Upper lobe of left lung (tissue), 6 donors: ENCODE results near the gene GPR25. TPM values are rescaled to one million over a fixed set of nuclear protein-coding genes. Genes with fewer than 3 reads are reported as not detected.

Experiments used
- ATAC-seq, 2 donors: fragments of 200-7000 bp; cut with Tn5 transposase; one replicate each; pipeline ENCODE4 v1.9.1; 2022; ENCODE audit warnings: mild to moderate bottlenecking in 2 of 2, moderate library complexity in 2 of 2; ENCODE audit not compliant: low FRiP score in 2 of 2
- DNase-seq, 2 donors: peaks; one replicate each; pipeline ENCODE4 v3.0.0-alpha.2; 2019 to 2020
- H3K27ac ChIP-seq, 4 donors: fragments of 200-600 bp; sonication (generic); one replicate each; pipeline ENCODE4 v1.5.1; 2016 to 2019
- H3K27me3 ChIP-seq, 4 donors: fragments of 200-600 bp; sonication (generic); one replicate each; pipeline ENCODE4 v1.5.1; 2017 to 2019
- H3K36me3 ChIP-seq, 4 donors: fragments of 200-600 bp; sonication (generic); one replicate each; pipeline ENCODE4 v1.5.1; 2016 to 2019
- H3K4me1 ChIP-seq, 4 donors: fragments of 200-600 bp; sonication (generic); one replicate each; pipeline ENCODE4 v1.5.1; 2018 to 2019
- H3K4me3 ChIP-seq, 4 donors: fragments of 200-600 bp; sonication (generic); one replicate each; pipeline ENCODE4 v1.5.1; 2017 to 2019; ENCODE audit warnings: mild to moderate bottlenecking in 2 of 4, moderate library complexity in 1 of 4
- H3K9me3 ChIP-seq, 4 donors: fragments of 200-600 bp; sonication (generic); one replicate each; pipeline ENCODE4 v1.5.1; 2018 to 2019
- EP300 ChIP-seq, 4 donors: sonication (generic); formaldehyde crosslinking; IDR thresholded peaks; one replicate each; pipeline ENCODE4 v1.5.1; 2017; ENCODE audit warnings: antibody characterized with exemption in 4 of 4, control low read depth in 2 of 4
- POLR2A ChIP-seq, 4 donors: fragments of 450-650 bp; IDR thresholded peaks; one replicate each; pipeline ENCODE4 v1.5.1; 2016 to 2017; ENCODE audit warnings: antibody characterized with exemption in 4 of 4, mild to moderate bottlenecking in 2 of 4
- POLR2AphosphoS5 ChIP-seq, 2 donors: sonication (generic); formaldehyde crosslinking; IDR thresholded peaks; one replicate each; pipeline ENCODE4 v1.5.1; 2017; ENCODE audit warnings: antibody characterized with exemption in 2 of 2
- WGBS, 2 donors: methylation state at CpG; one replicate each; pipeline ENCODE4 v1.1.5; 2017 to 2018; 5-methylcytosine and 5-hydroxymethylcytosine counted together
- total RNA-seq, 6 donors: library from RNA; depleted of rRNA in 4 of 6; stranded (reverse); fragments of >200 nt in 4 of 6; gene quantifications; one replicate each; pipeline versions ENCODE4 v1.1.0 to v1.2.1, GENCODE V29; 2016 to 2021
- TF ChIP-seq, protein P1 (sequence below), 6 experiments: fragments of 450-650 bp in 4 of 6; fragments of 200-600 bp in 2 of 6; sonication (generic) in 2 of 6; IDR thresholded peaks; one replicate each; pipeline ENCODE4 v1.5.1; 2016 to 2019; ENCODE audit warnings: antibody characterized with exemption in 6 of 6
- donor health status: DM: no; HTN: no; CAD: no; lungs with moderate emphysema.
- donor health status: DM: no; HTN: yes; CAD: no; lungs with severe emphysema.

GPR25 gene
- total RNA-seq, 6 donors from 2014 or later = 0.49 to 0.74 (median 0.54) TPM; not detected in 3

- DNase-seq = no peak
- peaks cover 0 to 5% (median 0%) of the 10 kb centered on the region in 4 donors for H3K4me1 ChIP-seq
- no peak overlapping the region for H3K4me3 ChIP-seq
- no peak for TF ChIP-seq EP300 (IDR thresholded peaks at IDR 0.05)
- no peak for TF ChIP-seq POLR2A (IDR thresholded peaks at IDR 0.05)
- no peak for TF ChIP-seq POLR2AphosphoS5 (IDR thresholded peaks at IDR 0.05)
- TF ChIP-seq, protein P1, sequence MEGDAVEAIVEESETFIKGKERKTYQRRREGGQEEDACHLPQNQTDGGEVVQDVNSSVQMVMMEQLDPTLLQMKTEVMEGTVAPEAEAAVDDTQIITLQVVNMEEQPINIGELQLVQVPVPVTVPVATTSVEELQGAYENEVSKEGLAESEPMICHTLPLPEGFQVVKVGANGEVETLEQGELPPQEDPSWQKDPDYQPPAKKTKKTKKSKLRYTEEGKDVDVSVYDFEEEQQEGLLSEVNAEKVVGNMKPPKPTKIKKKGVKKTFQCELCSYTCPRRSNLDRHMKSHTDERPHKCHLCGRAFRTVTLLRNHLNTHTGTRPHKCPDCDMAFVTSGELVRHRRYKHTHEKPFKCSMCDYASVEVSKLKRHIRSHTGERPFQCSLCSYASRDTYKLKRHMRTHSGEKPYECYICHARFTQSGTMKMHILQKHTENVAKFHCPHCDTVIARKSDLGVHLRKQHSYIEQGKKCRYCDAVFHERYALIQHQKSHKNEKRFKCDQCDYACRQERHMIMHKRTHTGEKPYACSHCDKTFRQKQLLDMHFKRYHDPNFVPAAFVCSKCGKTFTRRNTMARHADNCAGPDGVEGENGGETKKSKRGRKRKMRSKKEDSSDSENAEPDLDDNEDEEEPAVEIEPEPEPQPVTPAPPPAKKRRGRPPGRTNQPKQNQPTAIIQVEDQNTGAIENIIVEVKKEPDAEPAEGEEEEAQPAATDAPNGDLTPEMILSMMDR (IDR thresholded peaks at IDR 0.05) = no peak
- H3K9me3 ChIP-seq = no peaks in the 10 kb centered on the region
- WGBS, 2 donors = 58 to 60% methylated on average over 4 of the region's 4 CpGs
- no peaks in the 10 kb centered on the region for H3K27me3 ChIP-seq
- ATAC-seq = no peak
- H3K27ac ChIP-seq = no peak overlapping the region
- no peaks in the 10 kb centered on the region for H3K36me3 ChIP-seq
Observed at GRCh38 chr1:200905411-200906052, 32.8 kb downstream of the GPR25 start.

DNA sequence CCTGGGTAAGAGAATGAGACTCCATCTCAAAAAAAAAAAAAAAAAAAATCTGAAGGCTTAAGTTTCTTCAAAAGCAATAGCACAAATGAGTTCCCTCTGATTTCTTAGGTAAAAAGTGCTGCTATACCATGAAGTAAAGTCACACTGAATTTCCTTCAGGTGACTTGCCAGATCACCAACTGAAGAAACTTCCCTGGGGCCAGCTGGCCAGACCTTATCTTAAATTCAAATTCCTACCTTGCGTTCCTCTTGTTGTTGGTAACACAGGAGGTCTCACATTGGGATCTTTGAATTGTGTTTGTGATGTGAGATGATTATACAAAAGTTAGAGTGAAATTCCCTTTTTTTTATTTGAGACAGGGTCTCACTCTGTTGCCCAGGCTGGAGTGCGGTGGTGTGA lies 33.7 kb downstream of the GPR25 start:
- 92 to 95% methylated on average over 2 of the region's 2 CpGs for WGBS, 2 donors
- H3K27me3 ChIP-seq = no peaks in the 10 kb centered on the region
- H3K4me1 ChIP-seq = peaks cover 0 to 5% (median 0%) of the 10 kb centered on the region in 4 donors
- no peaks in the 10 kb centered on the region for H3K36me3 ChIP-seq
- DNase-seq (no peak), ATAC-seq (no peak)
- H3K4me3 ChIP-seq = no peak overlapping the region
- no peaks in the 10 kb centered on the region for H3K9me3 ChIP-seq
- H3K27ac ChIP-seq = no peak overlapping the region
- TF ChIP-seq EP300 (IDR thresholded peaks at IDR 0.05) (no peak), POLR2A (IDR thresholded peaks at IDR 0.05) (no peak), POLR2AphosphoS5 (IDR thresholded peaks at IDR 0.05) (no peak)
- TF ChIP-seq, protein P1 (IDR thresholded peaks at IDR 0.05) = no peak

DNA sequence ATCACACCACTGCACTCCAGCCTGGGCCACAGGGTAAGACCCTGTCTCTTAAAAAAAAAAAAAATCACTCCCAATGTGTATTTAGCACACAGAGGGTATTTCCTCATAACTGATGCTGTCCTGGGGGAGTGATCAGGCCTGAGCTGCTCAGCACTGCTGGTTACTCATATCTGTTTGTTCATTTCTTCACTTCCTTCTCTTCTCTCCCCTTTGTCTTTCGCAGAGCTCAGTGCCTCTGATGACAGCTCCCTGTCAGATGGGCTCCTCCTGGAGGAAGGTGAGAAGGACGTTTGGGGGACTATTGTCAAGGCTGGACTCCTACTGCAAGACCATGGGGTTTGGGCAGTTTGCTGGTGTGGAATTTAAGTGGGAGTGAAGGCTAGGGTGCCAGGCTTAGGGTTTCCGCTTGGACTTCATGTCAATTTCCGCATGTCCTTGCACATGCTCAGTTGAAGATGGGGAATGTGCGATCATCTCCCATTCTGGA lies 34.9 kb downstream of the GPR25 start:
- Histone ChIP-seq H3K27me3 (no peaks in the 10 kb centered on the region), H3K4me1 (peaks cover 0 to 5% (median 0%) of the 10 kb centered on the region in 4 donors), H3K4me3 (no peak overlapping the region), H3K36me3 (no peaks in the 10 kb centered on the region), H3K27ac (no peak overlapping the region), H3K9me3 (no peaks in the 10 kb centered on the region)
- no peak for TF ChIP-seq POLR2AphosphoS5 (IDR thresholded peaks at IDR 0.05)
- no peak for TF ChIP-seq POLR2A (IDR thresholded peaks at IDR 0.05)
- TF ChIP-seq EP300 (IDR thresholded peaks at IDR 0.05) = no peak
- TF ChIP-seq, protein P1 (IDR thresholded peaks at IDR 0.05) = no peak
- ATAC-seq = no peak
- no peak for DNase-seq
- 83 to 86% methylated on average over 5 of the region's 5 CpGs for WGBS, 2 donors

GRCh38 chr1:200908191-200908868 lies 35.5 kb downstream of the GPR25 start:
- H3K36me3 ChIP-seq = no peaks in the 10 kb centered on the region
- 73 to 80% methylated on average over 4 to 6 of the region's 6 CpGs for WGBS, 2 donors
- no peaks in the 10 kb centered on the region for H3K27me3 ChIP-seq
- TF ChIP-seq, protein P1 (IDR thresholded peaks at IDR 0.05) = no peak
- TF ChIP-seq EP300 (IDR thresholded peaks at IDR 0.05) (no peak), POLR2A (IDR thresholded peaks at IDR 0.05) (no peak), POLR2AphosphoS5 (IDR thresholded peaks at IDR 0.05) (no peak)
- ATAC-seq (no peak), DNase-seq (no peak)
- H3K27ac ChIP-seq = no peak overlapping the region
- no peak overlapping the region for H3K4me3 ChIP-seq
- H3K9me3 ChIP-seq = no peaks in the 10 kb centered on the region
- H3K4me1 ChIP-seq = peaks cover 0 to 5% (median 0%) of the 10 kb centered on the region in 4 donors
